Nucleus accumbens (tissue), 56 donors: ENCODE measurements around the gene STRIP2.
"Not testable (repeated sequence)": the region's sequence is repeated elsewhere in the genome, so short reads cannot be mapped to it uniquely, and the experiment has no call there.

Source experiments
- DNase-seq, 56 donors: peaks; one replicate each; lab custom pipeline; 2025; lab: John Stamatoyannopoulos, UW

The STRIP2 gene

DNA sequence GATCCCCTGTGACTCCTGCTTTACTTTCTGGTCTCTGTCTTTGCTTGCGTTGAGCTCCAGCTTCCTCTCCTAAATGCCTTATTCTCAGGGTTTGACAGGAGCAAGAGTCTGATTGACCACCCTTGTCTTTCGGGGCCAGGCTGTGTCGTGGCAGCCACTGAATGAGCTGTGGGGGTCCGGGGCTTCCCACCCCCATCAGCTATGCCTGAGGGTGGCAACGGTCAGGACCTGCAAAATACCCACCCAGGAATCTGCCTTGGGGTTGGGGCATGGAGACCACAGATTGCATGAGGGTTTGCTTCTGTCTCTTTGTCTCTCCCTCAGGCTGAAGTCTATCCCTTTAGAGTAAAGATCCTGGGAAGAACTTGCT, 88.7 kb downstream of the STRIP2 start:
- no peak for DNase-seq

GRCh38 chr7:129523924-129524323, 89.7 kb downstream of the STRIP2 start:
- DNase-seq = no peak

DNA sequence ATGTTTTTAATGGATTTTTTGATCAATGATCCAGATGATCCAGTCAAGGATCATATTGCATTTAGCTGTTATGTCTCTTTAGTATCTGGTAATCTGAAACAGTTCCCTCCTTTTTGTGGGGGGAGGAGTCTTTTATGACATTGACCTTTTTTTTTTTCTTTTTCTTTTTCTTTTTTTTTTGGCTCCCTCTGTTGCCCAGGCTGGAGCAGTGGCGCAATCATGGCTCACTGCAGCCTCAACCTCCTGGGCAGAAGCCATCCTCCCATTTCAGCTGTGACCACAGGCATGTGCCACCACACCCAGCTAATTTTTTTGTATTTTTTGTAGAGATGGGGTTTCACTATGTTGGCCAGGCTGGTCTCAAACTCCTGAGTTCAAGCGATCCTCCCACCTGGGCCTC, 90.2 kb downstream of the STRIP2 start:
- not testable (repeated sequence) for DNase-seq

DNA sequence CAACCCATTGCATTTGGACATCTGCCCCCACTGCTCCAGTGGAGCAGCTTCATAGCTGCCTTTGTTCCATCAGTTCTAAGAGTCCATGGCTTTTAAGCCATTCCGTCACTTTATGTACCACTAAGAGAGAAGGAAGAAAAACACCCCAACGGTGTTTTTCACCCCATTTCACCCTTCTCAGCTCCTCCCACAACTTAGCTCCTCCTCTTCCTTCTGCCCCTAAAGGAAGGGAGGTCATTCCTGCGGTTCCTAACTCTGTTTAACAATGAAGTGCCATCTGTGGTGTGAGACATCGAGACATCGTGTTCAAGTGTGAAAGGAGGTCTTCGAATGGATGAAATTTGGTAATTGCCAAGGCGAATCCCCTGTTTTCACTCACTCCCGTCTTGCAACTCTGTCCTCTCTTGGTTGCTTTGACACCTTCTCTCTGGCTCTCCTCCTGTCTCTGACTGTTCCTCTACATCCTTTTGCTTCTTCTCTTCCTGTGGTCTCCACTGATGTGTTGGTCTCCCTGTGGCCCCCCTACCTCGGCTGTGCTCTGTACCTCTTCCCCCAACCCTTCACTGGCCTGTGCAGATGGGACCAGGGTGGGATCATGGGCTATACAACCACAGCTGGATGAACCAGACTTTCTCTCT, 91.1 kb downstream of the STRIP2 start:
- no peak for DNase-seq

DNA sequence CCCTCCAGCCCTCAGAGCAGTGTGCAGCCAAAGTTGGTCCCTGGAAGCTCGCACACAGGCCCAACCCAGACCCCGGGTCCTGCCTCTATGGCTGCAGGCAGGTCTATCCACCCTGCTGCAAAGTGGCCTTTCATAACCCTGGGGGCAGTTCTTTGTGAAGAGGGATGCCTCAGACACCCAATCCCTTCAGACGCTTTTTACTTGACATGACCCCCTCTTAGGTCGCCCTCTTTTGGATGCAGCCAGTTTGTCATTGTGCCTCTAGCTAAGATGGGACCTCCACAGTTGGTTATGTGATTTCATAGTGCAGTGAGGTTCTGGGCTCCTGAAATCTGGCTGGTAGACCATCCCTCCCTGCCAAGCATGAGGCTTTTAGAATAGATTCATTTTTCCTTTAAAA, 95.4 kb downstream of the STRIP2 start:
- no peak for DNase-seq

- DNase-seq = no peak
Observed at GRCh38 chr7:129530795-129531391, 96.7 kb downstream of the STRIP2 start.

DNA sequence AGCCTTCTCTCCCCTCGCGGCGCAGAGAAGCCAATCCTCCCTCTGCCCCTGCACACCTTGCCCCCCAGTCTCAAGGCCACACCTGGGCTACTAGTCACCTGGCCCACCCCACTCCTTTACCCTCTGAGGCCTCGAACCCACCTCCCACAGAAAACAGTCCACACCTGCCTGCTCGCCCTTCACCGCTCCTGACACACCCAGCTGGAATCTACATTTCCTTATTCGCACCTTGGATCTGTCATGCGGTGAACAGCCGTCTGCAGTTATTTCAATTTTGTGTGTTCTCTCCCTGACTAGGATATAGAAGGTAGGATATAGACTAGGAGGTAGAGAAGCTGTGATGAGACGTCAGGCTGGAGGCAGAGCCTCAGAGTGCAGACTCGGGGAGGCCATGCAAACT, 97.5 kb downstream of the STRIP2 start:
- DNase-seq = no peak

GRCh38 chr7:129532375-129532774, 98.1 kb downstream of the STRIP2 start:
- DNase-seq = no peak

GRCh38 chr7:129534558-129535274, 100.5 kb downstream of the STRIP2 start:
- not testable (repeated sequence) for DNase-seq

- no peak for DNase-seq
Observed at GRCh38 chr7:129535896-129536295, 101.7 kb downstream of the STRIP2 start.

DNA sequence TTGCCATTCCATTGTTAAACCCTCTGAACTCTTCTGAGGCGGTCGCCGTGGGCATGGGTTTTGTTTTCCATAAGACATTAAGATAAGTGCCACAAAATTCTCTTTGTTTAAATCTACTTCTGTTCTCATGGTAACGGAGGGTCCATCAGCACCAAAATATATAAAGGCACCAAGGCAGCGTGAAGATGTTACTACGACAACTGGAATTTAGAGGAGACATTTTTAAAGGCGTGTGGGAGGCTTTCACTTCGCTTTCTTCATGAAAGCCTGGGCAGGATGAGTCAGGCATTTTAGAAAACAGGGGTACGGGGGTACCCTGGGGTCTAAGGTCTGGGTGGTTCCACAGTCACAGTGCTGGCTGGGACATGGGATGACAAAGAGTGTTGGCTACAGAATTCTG, 102.1 kb downstream of the STRIP2 start:
- DNase-seq = peak in 7 of 56 donors; percentile 5 to 17 (median 8)
